Ammon's horn (tissue), 1 donor: ENCODE measurements around the gene GRIFIN.

Experiments
- DNase-seq: peaks from one replicate; pipeline ENCODE4 v3.0.0-alpha.2; 2016; ENCODE audit warnings: low spot score

The GRIFIN gene

GRCh38 chr7:2512713-2513112, 36.5 kb upstream of the GRIFIN start:
- no peak for DNase-seq

- DNase-seq = no peak
These were observed 36.0 kb upstream of the GRIFIN start for GRCh38 chr7:2512179-2512661.

DNA sequence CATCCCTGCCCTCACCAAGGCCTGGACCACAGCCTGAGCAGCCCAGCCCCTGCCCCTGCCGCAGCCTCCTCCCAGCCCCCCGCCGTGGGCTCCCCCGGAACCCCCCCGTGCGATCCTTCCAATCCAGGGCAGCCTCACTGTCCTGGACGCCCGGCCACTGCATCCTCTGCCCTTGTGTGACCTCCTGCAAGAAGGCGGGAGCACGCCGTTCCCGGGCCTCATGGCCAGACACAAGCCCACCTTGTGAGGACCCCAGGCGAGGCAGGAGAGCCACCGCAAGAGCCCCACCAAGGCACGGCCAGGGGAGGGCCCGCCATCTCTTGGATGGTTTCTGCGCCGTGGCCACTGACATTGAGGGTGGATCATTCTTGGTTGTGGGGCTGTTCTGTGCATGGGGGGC, 35.6 kb upstream of the GRIFIN start:
- DNase-seq = no peak

DNA sequence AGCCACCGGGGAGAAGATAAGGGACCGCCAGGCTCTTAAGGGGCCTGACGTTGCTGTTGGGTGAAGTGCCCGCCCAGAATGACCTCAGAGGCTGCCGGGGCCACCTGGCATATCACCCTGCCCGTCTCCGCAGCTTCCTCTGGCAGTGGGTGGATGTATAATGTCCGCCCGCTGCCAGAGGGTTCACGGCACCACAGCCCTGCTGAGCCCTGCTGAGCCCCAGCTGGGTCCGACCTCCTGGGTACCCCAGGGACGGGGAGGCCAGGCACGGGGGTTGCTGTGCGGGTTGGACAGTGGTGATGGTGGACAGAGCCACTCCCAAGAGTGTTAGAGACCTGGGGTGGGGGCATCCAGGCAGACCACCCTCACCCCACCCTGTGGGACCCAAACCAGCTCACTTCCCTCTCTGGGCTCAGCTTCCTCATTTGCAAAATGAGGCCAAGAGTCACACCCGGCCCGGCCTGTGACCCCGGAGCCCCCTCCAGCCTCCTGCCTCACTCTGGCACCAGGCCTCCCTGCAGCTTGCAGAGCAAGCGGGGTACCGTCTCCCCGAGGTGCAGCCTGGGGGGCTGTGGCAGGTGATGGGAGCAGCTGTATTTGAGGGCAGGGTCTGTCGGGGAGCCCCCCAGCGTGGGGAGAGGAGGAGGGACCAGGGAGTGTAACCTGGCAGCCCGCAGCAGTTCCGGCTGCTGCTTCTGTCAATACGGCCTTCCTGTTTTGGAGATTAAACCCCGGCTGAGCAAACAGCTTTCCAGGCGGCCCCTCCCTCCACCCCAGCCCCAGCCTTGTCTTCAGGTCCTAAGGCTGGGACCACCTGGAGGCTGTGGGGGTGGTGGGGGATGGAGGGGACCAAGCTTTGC, 34.9 kb upstream of the GRIFIN start:
- DNase-seq = no peak

GRCh38 chr7:2510130-2510776, 34.1 kb upstream of the GRIFIN start:
- DNase-seq = no peak

- DNase-seq = no peak
These were observed 33.2 kb upstream of the GRIFIN start for GRCh38 chr7:2509298-2509906.

GRCh38 chr7:2508327-2509215, 32.4 kb upstream of the GRIFIN start:
- DNase-seq = no peak

DNA sequence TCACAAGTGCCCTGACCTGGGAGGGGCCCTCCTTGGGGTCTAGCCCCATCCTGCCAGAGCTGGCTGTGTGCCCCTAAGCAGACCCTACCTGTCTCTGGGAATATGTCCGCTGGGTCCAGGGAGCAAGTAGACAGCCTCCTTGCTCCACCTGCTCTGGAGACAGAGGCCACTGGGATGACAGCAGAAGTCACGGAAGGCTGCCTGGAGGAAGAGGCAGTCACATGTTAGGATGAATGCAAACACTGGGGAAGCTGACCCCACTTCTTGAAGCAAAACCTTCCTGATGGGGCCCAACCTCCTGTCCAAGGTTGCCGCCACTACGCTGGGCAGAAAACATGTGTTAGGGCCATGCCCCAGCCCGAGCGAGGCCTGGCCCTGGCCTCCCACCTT, 31.7 kb upstream of the GRIFIN start:
- DNase-seq = no peak

DNA sequence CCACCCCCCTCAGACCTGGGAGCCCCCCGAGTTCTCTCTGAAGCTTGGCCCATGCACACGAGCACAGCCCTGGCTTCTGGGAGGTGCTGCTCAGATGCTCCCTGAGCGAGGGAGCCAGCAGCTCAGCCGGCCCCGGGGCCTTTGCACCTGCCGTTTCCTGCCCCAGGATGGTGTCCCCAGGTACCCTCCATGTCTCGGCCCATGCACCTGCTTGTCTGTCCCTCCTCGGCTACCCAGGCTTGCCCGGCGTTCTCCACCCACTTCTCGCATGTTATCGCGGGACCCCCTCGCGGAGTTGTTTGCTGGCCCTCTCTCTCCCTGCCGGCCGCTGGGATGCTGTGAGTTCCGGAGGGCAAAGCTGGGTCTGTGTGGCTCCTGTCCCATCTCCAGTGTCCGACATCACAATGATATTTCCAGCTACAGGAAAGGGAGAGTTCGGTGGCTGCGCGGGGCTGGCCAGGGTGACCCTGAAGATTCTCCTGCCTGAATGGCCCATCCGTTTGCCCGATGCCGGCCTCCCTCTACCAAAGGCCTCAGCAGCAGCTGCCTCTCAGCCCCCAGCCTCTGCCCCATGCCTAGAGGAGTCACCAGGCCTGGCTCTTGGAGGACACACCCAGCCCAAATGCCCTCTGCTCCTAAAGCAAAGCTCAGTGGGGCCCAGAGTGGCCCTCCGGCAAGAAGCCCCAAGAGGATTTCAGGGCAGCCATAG, 31.2 kb upstream of the GRIFIN start:
- no peak for DNase-seq

GRCh38 chr7:2505401-2505800, 29.2 kb upstream of the GRIFIN start:
- DNase-seq = no peak

GRCh38 chr7:2504889-2505375, 28.7 kb upstream of the GRIFIN start:
- no peak for DNase-seq

DNA sequence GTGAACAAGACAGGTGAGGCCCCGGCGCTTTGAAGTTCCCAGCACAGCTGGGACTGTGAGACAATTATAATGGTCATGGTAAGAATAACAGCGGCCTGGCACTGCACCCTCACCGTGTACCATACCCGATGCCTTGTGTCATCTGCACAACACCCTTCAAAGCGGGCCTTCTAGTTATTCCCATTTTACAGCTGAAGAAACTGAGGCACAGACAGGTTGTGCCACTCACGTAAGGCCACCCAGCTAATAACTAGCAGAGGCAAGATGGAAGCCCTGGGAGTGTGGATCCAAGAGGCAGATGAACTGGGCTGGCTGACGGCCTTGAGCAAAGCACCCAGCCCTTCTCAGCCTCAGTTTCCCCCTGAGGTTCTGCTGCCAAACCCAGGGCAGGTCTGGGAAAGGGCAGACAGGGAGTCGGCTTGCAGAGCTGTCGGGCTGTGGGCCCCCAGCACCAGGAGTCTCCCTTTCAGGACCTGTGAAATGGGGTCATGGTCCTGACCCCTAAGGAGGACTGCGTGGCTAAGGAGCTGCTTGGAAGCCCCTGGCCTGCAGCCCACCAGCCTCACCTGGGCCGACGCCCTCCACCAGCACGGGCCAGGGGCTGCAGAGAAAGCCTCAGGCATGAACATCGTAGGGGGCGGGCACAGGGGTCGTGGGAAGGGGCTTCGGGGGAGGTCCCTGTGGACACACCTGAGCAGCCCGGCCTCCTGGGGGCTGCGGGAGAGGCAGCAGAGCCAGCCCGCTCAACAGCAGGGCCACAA, 28.1 kb upstream of the GRIFIN start:
- no peak for DNase-seq

- no peak for DNase-seq
These were observed 27.1 kb upstream of the GRIFIN start for GRCh38 chr7:2503056-2503941.

- DNase-seq = no peak
These were observed 26.4 kb upstream of the GRIFIN start for GRCh38 chr7:2502647-2502966.

DNA sequence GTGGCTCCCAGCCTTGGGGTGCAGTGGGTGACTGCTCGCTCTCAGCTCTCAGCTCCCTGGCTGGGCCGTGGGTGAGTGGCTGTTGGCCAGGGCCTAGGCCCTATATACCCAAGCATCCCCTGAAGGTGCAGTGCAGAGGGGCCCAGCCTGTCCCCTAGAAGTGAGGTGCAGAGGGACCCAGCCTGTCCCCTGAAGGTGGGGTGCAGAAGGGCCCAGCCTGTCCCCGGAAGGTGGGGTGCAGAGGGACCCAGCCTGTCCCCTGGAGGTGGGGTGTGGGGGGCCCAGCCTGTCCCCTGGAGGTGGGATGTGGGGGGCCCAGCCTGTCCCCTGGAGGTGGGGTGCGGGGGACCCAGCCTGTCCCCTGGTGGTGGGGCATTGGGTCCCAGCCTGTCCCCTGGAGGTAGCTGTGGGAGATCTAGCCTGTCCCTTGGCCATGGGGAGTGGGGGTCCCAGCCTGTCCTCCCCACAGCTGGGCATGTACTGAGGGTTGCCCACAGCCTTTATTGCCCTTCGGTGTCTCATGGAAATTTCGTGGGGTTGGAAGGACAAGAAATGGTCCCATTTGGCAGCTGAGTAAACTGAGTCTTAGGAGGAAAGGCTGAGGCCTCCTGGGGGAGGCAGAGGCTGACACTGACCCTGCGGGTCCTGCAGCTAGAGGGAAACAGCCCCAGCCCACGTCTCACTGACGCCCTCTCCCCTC, 25.9 kb upstream of the GRIFIN start:
- DNase-seq = no peak

DNA sequence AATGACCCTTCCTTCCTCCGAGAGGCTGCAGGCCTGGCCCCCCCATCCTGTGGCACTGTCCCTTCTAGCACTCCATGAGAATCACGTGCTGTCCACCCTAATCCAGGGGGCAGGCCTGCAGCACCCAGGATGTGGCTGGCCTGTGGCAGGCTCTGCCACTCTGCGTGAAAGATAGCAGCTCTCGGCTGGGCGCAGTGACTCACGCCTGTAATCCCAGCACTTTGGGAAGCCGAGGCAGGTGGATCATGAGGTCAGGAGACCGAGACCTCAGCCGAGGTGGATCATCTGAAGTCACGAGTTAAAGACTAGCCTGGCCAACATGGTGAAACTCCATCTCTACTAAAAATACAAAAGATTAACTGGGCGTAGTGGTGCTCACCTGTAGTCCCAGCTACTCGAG, 24.5 kb upstream of the GRIFIN start:
- no peak for DNase-seq

DNA sequence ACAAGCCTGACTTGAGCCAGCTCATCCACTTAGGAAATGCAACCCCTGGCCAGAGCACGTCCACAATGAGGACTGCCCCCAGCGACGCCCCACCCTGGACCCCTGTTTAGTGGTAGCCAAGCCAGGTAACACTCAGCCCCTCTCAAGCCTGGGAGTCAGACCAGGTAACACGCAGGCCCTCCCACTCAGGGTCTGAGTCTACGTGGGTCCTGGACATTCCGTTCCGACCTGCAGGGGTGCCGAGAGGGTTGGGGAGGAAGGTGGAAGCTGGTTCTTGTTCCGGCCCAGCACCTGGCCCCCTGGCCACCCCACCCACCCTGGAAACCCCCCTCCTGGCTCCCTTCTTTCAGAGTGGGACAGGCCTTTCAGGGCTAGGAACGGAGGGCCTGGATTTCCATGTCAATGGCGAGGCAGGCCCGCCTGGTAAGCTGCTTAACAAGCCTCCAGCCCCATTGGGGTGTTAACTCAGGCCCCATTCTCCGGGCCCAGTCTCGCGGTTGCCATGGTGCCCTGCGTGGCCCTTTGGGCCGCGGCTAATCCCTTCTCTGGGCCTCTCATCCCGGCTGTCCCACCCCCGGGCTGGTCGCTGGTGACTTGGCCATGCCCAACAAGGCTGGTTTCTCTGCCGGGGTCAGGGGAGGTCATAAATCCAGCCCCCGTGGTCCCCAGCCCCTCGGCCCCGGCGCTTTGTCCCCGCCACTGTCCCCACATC, 23.7 kb upstream of the GRIFIN start:
- no peak for DNase-seq

DNA sequence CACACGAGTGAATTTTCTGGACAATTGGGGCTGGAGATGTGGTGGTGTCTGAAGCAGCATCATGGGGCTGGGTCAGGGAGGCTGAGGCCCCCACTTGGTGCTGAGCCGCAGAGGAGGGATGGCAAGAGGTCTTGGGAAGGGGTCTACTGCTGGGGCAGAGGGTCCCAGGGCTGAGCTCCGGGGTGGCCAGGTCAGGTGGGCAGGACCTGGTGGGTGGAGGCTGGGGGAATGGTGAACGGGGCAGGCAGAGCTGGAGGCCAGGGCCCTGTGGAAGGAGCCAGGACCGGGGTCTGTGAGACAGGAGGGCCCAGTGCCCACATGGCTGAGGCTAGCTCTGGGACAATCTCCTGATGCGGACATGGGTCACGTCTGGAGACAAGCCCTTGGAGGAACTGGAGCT, 23.0 kb upstream of the GRIFIN start:
- DNase-seq = no peak
